ENCODE data around the gene METTL8.

DNA sequence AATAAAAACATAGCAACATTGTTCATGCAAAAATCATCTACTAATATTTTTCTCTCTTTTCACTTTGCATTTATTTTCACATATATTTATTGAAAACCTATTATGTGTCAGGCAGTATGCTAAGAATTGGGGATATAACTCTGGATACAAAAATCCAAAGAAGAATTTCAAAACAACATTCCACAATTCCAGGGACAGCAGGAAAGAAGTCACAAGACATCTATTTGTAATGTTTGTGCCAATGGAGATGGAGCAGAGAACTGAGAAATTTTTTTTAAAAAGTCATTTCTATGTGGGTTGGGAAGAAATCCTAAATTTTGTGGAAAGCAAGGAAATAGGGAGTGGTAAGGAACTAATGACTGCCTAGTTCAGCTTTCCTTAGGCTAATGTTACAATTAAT, 144.5 kb downstream of the METTL8 start:
- TF ChIP-seq, protein P1, sequence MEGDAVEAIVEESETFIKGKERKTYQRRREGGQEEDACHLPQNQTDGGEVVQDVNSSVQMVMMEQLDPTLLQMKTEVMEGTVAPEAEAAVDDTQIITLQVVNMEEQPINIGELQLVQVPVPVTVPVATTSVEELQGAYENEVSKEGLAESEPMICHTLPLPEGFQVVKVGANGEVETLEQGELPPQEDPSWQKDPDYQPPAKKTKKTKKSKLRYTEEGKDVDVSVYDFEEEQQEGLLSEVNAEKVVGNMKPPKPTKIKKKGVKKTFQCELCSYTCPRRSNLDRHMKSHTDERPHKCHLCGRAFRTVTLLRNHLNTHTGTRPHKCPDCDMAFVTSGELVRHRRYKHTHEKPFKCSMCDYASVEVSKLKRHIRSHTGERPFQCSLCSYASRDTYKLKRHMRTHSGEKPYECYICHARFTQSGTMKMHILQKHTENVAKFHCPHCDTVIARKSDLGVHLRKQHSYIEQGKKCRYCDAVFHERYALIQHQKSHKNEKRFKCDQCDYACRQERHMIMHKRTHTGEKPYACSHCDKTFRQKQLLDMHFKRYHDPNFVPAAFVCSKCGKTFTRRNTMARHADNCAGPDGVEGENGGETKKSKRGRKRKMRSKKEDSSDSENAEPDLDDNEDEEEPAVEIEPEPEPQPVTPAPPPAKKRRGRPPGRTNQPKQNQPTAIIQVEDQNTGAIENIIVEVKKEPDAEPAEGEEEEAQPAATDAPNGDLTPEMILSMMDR (IDR thresholded peaks at IDR 0.05) = no peak
- TF ChIP-seq POLR2AphosphoS5 (IDR thresholded peaks at IDR 0.05) = no peak
- no peak for TF ChIP-seq POLR2A (IDR thresholded peaks at IDR 0.05)

Data from prostate gland (tissue), 2 donors.